Stimulated activated CD4-positive, alpha-beta T cell treated with anti-CD3 and anti-CD28 coated beads, Interleukin-15, amount 100 ng/mL, for 24 hours (primary cell): ENCODE results near the gene NMRAL1.

Source experiments
- DNase-seq: peaks from one replicate; pipeline ENCODE4 v3.0.0-alpha.2; 2020

The NMRAL1 gene

DNA sequence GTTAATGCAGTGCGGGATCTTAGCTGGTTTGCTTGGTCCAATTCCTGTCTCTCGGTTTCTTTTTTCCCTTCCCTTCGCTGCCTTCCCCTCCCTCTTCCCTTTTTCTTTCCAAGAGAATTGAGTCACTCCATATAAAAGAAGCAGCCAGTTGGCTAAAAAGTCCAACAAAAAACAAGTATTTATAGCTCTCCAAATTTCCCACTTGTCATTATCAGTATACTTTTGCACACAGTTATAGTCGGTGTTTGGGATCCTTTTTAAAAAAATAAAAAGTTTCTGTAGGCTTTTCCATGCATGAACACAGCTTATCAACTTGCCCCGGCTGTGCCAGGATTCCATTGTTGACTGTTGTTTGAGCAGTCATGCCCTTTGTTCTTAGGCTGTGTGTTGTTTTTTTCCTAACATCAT, 26.6 kb upstream of the NMRAL1 start:
- no peak for DNase-seq

DNA sequence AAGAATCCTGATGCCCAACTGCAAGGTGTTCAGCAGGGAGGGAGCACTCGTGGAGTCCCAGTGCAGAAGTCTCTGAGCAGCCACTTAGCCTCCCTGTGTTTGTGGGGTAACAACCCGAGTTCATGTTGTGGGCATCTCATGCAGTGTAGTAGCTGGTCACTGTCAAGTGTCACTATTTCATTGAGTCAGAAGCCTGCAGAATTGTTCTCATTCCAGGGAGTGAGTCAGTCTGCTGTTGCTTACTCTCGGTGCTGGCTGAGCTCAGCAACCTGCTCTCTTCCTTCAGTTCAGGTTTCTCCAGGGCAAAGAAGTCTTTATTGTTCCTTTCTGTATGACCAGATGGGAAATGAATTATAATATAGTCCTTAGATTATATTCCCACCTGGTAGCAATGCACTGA, 25.8 kb upstream of the NMRAL1 start:
- DNase-seq, result peak; percentile 11

DNA sequence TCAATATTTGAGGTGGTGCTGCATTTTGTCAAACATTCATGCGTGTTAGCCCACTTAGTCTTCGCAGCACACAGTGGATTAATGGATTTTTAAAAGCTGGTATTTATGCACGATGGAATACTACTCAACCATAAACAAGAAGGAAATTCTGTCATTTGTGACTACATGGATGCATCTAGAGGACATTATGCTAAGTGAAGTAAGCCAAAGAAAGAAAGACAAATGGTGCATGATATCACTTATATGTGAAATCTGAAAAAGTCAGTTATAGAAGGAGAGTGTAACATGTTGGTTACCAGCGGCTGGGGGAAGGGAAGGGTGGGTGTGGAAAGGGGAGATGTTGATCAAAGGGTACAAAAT, 24.8 kb upstream of the NMRAL1 start:
- no peak for DNase-seq

DNA sequence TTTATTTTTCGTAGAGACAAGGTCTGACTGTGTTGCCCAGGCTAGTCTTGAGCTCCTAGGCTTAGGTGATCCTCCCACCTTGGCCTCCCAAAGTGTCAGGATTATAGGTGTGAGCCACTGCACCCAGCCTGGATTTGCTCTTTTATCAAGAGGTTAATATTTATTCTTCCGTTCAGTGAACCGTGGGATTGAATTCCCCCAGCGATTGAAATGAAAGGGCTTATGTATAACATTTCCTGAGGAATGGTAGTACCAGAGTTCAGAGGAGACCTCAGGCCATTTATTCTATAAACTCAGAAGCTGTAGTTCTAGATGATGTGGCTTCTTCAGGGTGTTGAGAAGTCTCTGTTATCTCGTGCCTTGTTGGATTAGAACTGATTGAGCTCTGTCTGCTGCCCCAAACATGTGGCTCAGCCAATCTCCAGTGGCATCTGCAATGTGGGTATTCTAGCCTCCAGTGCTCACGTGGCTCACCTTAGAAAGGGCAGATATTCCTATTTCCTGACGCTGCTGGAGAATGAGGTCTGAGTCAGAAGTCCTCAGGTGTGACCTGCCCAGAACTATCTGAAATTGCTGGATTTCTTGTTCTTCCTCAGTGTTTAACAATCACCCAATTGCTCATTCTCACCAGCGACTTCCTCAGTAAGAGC, 24.2 kb upstream of the NMRAL1 start:
- no peak for DNase-seq

DNA sequence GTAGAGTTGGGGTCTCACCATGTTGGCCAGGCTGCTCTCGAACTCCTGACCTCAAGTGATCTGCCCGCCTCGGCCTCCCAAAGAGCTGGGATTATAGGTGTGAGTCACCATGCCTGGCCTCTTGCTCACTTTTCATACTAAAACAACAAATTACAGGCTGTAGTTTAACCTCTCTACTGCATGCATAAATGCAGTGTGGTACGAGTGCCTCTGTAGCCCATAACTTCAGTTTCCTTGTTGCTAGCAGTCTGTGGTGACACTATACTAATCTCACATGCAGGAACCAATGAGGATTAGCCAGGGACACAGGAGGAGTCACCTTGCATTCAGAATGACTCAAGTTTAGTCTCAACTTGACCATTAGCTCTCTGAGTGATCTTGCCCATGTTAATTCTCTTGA, 21.9 kb upstream of the NMRAL1 start:
- no peak for DNase-seq

DNA sequence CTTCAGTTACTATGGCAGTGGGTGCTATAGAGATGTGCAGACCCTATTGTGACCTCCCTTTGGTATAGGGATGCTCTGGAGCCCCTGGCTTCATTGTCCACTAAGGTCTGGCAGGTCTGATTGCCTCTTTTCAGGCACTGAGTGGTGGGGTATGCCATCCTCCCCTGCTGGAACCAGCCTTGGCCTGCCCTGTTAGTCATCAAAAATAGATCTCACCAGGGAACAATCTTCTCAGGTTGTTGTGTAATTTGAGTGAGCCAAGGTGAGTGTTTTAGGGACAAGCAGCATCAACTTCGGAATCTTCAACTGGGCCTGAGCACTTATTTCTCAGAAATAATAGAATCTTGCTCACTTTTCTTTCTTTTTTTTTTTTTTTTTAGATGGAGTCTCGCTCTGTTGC, 21.3 kb upstream of the NMRAL1 start:
- no peak for DNase-seq

DNA sequence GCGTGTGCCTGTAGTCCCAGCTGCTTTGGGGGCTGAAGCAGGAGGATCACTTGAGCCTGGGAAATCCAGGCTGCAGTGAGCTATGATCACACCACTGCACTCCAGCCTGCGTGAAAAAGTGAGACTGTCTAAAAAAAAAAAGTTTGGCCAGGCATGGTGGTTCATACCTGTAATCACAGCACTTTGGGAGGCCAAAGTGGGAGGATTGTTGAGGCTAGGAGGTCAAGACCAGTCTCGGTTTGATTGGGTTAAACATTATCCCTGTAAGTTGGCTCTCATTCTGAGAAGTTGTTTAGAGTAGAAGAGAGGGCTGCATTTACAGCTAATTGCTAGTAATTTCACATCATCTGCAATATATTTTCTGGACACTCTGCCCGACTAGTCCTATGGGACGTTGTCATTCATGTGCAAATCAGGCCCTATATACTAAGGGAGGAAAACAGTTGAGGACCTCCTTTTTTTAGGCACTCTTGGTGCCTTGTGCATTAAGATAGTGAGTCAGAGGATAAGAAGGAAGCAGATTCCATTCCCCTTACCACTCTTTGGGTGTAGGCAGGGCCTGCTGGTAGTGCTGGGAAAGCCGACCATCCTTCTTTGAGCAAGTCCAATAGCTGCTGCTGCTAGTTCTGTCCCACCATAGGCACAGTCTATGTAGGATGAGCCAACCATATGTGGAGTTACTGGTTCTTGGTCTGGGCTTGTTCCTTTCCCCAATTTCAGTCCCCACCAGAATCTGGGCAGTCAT, 20.5 kb upstream of the NMRAL1 start:
- DNase-seq, result no peak

DNA sequence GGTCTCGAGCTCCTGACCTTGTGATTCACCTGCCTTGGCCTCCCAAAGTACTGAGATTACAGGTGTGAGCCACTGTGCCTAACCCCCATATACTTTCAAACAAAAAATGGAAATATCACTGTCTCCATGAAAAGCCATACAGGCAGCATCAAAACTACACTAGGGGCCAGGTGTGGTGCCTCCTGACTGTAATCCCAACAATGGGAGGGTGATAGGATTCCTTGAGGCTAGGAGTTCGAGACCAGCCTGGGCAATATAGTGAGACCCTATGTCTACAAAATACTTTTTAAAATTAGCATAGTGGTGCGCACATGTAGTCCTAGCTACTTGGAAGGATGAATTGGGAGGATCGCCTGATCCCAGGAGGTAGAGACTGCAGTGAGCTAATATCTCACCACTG, 17.5 kb upstream of the NMRAL1 start:
- no peak for DNase-seq

DNA sequence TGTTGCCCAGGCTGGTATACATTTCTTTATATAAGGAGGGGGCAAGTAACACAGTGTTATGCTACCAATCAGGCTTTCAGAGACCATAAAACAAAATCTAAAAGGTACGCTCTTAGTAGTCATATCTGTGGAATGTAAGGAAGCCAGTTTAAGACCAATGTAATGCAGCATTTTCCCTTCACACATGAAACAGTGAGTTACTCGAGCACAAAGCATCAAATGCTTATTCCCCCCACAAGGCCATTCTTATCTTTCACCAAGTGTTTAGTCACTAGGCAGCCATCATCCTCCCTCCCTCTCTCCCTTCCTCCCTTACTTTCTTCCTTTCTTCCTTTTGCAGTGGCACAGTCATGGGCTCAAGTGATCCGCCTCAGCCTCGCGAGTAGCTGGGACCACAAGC, 14.6 kb upstream of the NMRAL1 start:
- DNase-seq, result no peak

DNA sequence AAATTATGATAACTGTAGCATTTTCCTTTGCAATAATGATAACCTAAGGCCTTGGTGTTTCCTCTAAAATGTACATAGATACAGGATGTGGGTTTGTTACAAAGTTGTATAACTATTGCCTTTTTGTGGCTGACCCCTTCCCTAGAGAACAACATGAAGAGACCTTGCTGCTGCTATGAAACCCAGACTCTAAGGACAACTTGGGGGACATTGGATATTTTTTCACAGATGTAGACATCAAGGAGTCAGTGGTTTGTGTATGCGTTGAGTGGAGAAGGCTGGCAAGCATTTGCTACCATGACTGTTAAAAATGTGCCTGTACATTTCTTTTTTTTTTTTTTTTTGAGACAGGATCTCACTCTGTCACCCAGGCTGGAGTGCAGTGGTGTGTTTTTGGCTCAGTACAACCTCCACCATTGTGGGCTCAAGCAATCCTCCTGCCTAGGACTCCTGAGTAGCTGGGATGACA, 14.1 kb upstream of the NMRAL1 start:
- no peak for DNase-seq

DNA sequence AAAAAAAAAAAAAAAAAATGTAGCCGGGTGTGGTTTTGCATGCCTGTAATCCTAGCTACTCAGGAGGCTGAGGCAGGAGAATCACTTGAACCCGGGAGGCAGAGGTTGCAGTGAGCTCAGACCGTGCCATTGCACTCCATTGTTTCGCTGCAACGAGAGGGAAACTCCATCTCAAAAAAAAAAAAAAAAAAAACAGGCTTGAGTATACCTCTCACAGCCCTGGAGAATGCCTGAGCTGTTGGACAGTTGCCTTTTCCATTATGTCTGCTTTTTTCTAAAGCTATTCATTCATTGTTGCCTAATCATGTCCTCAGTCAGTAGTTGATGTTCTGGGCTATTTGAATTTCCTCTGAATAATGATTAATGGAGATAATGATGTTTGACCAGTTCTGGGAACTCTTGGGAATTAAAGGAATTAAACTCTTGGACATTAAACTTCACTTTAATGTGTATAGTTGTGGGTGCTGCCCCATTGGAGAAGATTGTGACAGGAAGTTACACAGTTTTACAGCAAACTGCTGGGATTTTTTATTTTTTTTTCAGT, 13.6 kb upstream of the NMRAL1 start:
- DNase-seq, result no peak

DNA sequence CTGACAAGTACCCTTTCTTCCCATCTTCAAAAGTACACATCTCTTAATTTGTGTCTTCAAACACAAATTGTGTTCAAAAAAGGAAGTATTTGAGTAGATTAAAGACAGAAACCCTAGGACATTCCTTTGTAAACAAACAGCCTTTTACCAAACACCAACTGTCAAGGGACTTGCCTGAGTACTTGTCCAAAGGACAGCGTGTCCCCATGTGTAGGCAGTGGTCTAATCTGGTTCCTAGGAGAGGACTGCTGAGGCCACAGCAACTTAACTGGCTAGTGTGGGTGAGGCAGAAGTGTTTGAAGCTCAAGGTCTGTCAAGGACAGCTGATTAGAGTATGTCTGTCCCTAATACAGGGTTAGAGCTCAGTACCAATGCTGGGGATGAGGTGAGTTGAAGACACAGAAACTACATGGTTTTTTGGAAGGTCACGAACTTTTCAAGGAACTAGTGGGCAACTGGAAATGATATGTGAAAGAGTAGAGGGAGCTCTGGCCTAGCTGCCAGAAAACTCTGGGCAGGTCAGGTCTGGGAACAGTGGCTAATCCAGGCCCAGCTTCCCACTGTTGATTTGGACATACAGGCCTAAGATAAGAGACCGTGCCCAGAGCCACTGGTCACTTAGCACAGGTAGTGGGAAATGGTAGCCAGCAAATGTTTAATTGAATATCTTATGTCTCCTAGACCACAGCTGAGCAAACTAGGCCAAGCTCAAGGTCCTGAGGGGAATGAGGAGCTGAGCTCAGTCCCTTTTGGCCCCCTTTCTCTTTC, 11.9 kb upstream of the NMRAL1 start:
- no peak for DNase-seq

DNA sequence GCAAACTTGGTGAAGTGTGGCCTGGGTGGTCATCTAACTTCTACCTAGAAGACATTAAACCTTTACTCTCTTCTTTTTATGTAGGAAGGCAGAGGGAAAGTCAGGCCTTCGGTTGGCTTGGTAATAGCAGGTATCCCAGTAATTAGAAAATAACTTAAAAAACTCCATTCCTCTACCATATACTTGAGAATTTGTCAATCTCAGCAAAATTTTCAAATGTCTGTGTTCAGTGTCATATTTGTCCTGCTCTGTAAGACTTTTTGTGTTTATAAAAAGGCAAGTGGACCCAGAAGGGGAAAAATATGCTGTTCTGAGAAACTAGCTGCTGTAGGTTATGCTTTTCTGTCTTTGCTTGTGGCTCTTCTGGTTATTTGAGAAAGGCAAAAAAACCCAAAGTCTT, 7.5 kb upstream of the NMRAL1 start:
- no peak for DNase-seq

DNA sequence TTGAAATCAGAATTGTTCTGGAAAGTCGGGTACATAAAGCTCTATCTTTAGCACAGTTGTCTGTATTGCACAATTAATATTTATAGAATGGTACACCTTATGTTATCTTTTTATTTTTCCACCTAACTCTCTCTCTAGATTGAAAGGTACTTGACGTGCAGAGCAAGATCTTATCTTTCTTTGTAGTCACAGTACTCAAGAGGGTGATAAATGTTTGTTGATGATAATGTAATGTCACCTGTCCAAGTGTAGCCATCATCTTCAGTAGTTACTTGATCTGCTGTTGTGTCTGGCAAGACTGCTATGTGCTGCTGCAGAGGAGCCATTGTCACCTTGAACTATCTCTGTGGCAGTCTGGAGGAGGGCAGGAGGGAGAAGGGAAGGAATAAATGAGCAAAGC, 7.1 kb upstream of the NMRAL1 start:
- no peak for DNase-seq

DNA sequence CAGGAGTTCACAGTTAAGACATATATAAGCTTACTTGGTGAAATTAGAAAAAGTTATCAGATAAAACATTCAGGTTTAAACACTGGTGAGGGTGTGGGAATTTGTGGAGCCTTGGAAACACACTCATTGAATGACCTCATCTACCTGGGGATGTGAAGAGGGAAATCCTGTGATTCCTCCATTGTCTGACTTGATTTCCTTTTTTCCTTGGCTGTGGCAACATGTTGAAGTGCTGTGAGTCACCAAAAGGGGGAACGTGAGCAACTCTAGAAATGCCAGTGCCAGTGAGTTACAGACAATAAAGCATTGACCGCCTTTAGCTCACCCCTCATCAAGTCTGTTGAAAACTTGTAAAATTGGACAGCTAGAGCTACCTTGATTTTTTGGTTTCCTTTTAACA, 3.5 kb upstream of the NMRAL1 start:
- DNase-seq, result peak; percentile 23

DNA sequence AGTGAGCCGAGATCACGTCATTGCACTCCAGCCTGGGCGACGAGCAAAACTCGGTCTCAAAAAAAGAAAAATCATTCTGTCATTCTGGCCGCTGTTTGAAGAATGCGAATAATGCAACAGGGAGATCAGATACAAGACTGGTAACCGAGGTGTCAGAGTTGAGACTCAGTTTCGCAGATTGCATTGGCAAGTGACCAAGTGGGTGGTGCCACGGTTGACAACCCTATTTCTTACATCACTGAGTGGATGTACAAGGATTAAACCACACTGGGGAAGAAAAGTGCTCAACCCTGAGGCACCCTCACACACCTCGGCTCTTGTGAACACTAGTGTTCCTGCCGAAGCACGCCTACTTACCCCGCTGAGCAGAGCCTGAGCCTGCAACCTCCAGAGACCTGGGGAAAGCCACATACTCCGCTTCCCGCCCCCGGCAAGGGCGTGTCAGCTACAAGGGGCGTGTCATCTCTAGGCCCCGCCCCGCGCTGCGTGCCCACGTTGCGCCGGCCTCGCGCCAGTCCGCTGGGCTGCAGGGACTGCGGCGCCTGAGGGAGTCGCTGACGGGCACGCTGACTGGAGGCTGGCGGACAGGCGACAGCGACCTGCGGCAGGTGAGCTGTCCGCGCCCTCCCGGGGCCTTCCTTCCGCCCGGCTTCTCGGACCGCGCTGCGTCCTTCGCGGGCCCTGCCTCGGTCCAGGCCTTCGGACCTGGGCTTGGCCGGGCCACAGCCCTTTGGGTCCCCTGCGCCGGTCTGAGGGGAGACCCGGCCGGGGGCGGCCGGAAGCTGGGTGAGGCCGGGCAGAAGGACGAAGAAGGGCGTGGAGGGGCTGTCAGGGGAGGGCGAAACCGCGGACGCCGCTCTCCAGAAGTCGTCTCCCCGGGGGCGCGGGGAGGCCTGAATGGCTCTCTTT, 1.7 kb upstream of the NMRAL1 start, which contains the start of gene HMOX2:
Gene HMOX2, plus strand, starts transcription at position 519 of the 909 bp plus-strand sequence. CDS start 29,127 bp downstream, outside the sequence.
- peak; percentile 93 for DNase-seq

DNA sequence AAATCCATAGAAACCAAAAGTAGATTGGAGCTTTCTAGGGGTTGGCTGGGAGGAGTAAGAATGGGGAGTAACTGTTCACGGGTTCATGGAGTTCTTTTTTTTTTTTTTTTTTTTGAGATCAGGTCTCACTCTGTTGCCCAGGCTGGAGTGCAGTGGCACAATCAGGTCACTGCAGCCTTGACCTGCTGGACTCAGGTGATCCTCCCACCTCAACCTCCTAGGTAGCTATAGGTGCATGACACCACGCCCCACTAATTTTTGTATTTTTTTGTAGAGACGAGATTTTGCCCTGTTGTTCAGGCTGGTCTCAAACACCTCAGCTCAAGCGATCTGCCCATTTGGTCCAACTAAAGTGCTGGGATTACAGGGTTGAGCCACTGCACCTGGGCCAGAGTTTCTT, 1.5 kb downstream of the NMRAL1 start:
- DNase-seq, result no peak

DNA sequence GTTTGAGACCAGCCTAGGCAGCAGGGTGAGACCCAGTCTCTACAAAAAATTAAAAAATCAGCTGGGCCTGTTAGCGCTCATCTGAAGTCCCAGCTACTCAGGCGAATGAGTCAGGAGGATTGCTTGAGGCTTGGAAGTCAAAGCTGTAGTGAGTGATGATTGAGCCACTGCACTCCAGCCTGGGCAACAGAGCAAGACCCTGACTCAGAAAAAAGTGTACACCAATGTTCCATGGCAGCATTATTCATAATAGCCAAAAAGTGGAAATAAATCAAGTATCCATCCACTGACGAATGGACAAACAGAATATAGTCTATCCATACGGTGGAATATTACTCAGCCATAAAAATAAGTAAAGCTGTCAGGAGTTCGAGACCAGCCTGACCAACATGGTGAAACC, 2.6 kb downstream of the NMRAL1 start:
- no peak for DNase-seq

DNA sequence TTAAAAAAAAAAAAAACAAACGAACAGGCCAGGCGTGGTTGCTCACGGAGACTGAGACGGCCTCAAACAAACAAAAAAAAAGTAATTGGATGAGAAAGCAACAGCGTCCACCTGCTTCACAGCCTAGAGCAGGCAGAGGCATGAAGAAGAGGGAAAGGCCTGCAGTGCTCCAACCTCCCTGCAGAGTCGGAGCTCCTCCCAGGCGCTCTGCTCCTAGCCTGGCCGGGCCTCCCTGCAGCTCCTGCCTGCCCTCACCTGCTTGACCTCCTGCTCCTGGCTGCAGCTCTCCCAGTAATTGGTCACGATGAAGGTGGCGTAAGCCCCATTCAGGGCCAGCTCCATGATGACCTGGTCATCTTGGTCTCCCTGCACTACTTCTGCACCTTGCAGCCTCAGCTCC, 5.5 kb downstream of the NMRAL1 start:
- no peak for DNase-seq

DNA sequence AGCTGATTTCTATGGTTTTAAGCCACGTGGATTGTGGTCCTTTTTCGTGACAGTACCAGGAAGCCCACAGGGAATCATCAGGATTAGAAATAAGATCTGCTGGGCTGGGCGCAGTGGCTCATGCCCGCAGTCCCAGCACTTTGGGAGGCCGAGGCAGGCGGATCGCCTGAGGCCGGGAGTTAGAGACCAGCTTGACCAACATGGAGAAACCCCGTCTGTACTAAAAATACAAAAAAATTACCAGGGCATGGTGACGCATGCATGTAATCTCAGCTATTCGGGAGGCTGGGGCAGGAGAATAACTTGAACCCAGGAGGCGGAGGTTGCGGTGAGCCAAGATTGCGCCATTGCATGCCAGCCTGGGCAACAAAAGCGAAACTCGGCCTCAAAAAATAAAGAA, 6.5 kb downstream of the NMRAL1 start:
- DNase-seq, result no peak

DNA sequence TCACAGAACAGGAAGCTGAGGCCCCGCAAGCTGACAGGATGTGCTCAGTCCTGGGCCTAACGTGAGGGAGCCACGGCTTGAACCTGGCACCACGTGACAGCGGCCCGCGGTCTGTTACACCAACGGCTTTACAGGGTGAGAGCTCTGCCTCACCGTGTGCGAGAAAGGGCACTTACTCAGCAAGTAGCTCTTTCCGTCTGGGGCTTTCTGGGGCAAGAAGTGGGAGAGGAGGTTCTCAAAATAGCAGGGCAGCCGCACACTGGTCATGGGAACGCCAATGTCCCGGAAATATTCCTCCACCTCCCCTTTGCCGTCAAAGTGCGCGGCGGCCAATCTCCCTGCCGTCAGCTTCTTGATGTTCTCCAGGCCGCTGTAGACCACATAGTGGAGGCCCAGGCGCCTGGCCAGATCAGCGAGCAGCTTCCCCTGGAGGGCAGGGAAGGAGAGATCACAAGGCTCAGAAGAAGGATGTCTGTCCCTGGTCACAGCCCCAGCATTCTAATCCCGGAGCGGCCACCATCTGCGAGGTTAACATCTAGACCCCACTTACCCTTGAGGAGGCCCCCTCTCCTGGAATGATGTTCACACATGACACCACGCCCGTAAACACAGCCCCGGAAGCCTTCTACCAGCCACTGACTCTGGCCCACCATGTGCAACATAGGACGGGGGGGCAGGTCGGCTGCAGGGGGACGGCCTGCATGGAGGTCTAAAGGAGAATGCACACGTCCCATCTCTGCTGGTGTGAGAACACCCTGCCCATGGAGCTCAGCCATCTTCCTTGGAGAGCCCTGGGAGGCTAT, 8.2 kb downstream of the NMRAL1 start:
- peak; percentile 62 for DNase-seq
